Posterior cingulate gyrus (tissue), 11 donors: ENCODE results near the gene GPATCH11.

Experiments used
- DNase-seq, 10 donors: peaks; one replicate each; pipeline versions ENCODE4 v3.0.0 to v3.0.0-alpha.2; 2020 to 2021; ENCODE audit warnings: mixed read lengths in 3 of 10
- intact Hi-C: fragments of 100-400 bp; cut with DNase I; formaldehyde crosslinking; loops from one replicate; pipeline ENCODE4 v1.15.1; 2023

The GPATCH11 gene

GRCh38 chr2:37083873-37084794 lies at the start of gene GPATCH11, which contains the start of gene HEATR5B:
TSS of gene GPATCH11 (plus strand) at chr2:37084518. CDS start at chr2:37088382, 3,864 bp downstream.
TSS of gene HEATR5B (minus strand) at chr2:37084372. CDS start at chr2:37083414, 958 bp downstream.
- DNase-seq, result peak; percentile 90 to 99 (median 92)
- intact Hi-C loops, result loop anchor here (10.0 kb wide), 1 partner anchor 111 kb away; the partner anchor contains the start of gene CEBPZOS

- DNase-seq, result no peak
- intact Hi-C loops, result no loop called here
These were observed 46.5 kb upstream of the GPATCH11 start for GRCh38 chr2:37037771-37038170.

- DNase-seq, result no peak
- intact Hi-C loops, result no loop called here
These were observed 44.7 kb upstream of the GPATCH11 start for GRCh38 chr2:37039580-37039979.

- intact Hi-C loops, result no loop called here
- DNase-seq, result no peak
These were observed 31.6 kb upstream of the GPATCH11 start for GRCh38 chr2:37052600-37053332.

GRCh38 chr2:37059841-37060240 lies 24.5 kb upstream of the GPATCH11 start:
- DNase-seq, result no peak
- intact Hi-C loops, result no loop called here

GRCh38 chr2:37060446-37060845 lies 23.9 kb upstream of the GPATCH11 start:
- intact Hi-C loops, result no loop called here
- DNase-seq, result no peak

- DNase-seq, result no peak
- intact Hi-C loops, result no loop called here
These were observed 23.2 kb upstream of the GPATCH11 start for GRCh38 chr2:37061013-37061711.

GRCh38 chr2:37061776-37062175 lies 22.5 kb upstream of the GPATCH11 start:
- no peak for DNase-seq
- intact Hi-C loops, result no loop called here

GRCh38 chr2:37068686-37069085 lies 15.6 kb upstream of the GPATCH11 start:
- intact Hi-C loops, result no loop called here
- no peak for DNase-seq

GRCh38 chr2:37070931-37071330 lies 13.4 kb upstream of the GPATCH11 start:
- intact Hi-C loops, result no loop called here
- no peak for DNase-seq

- no peak for DNase-seq
- intact Hi-C loops, result loop anchor here (10.0 kb wide), 1 partner anchor 115 kb away; the partner anchor contains the start of gene CEBPZOS
These were observed 4.1 kb upstream of the GPATCH11 start for GRCh38 chr2:37080266-37080665.

GRCh38 chr2:37080689-37081088 lies 3.6 kb upstream of the GPATCH11 start:
- intact Hi-C loops, result loop anchor here (10.0 kb wide), 1 partner anchor 114 kb away; the partner anchor contains the start of gene CEBPZOS
- no peak for DNase-seq

GRCh38 chr2:37084797-37085196 lies 479 bp downstream of the GPATCH11 start:
- intact Hi-C loops, result loop anchor here (10.0 kb wide), 1 partner anchor 110 kb away; the partner anchor contains the start of gene CEBPZOS
- DNase-seq, result no peak

- intact Hi-C loops, result loop anchor here (10.0 kb wide), 1 partner anchor 109 kb away; the partner anchor contains the start of gene CEBPZOS
- DNase-seq, result no peak
These were observed 1.4 kb downstream of the GPATCH11 start for GRCh38 chr2:37085731-37086147.

- no peak for DNase-seq
- intact Hi-C loops, result no loop called here
These were observed 5.7 kb downstream of the GPATCH11 start for GRCh38 chr2:37090019-37090477.

GRCh38 chr2:37091873-37092272 lies 7.6 kb downstream of the GPATCH11 start:
- intact Hi-C loops, result no loop called here
- DNase-seq, result no peak

GRCh38 chr2:37096568-37096967 lies 12.2 kb downstream of the GPATCH11 start:
- intact Hi-C loops, result no loop called here
- no peak for DNase-seq

- intact Hi-C loops, result no loop called here
- DNase-seq, result no peak
These were observed 14.2 kb downstream of the GPATCH11 start for GRCh38 chr2:37098416-37099118.

- intact Hi-C loops, result no loop called here
These were observed 15.7 kb downstream of the GPATCH11 start for GRCh38 chr2:37100054-37100453.

GRCh38 chr2:37102588-37102987 lies 18.3 kb downstream of the GPATCH11 start:
- no peak for DNase-seq
- intact Hi-C loops, result no loop called here

More at GRCh38 chr2:37100054-37100453, 15.7 kb downstream of the GPATCH11 start:
- DNase-seq, result no peak
